Measurements from ENCODE around the gene MOV10L1. TPM values are rescaled to one million over a fixed set of nuclear protein-coding genes. Genes with fewer than 3 reads are reported as not detected.
"Not testable (repeated sequence)": the region's sequence is repeated elsewhere in the genome, so short reads cannot be mapped to it uniquely, and the experiment has no call there.

MOV10L1 gene
- total RNA-seq, 1 donor from 2014 or later: 0.12 TPM

- TF ChIP-seq, protein P1, sequence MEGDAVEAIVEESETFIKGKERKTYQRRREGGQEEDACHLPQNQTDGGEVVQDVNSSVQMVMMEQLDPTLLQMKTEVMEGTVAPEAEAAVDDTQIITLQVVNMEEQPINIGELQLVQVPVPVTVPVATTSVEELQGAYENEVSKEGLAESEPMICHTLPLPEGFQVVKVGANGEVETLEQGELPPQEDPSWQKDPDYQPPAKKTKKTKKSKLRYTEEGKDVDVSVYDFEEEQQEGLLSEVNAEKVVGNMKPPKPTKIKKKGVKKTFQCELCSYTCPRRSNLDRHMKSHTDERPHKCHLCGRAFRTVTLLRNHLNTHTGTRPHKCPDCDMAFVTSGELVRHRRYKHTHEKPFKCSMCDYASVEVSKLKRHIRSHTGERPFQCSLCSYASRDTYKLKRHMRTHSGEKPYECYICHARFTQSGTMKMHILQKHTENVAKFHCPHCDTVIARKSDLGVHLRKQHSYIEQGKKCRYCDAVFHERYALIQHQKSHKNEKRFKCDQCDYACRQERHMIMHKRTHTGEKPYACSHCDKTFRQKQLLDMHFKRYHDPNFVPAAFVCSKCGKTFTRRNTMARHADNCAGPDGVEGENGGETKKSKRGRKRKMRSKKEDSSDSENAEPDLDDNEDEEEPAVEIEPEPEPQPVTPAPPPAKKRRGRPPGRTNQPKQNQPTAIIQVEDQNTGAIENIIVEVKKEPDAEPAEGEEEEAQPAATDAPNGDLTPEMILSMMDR (conservative IDR thresholded peaks at IDR 0.05; ENCODE audit: low read depth, low read length): no peak
- no peak for DNase-seq (ENCODE audit: low read depth)
- no peak within 1 kb of the TSS for H3K4me3 ChIP-seq (ENCODE audit: low read depth, low read length)
Measured at GRCh38 chr22:50085211-50085972, 4.4 kb upstream of the MOV10L1 start, which contains the start of gene MLC1. TSS of gene MLC1 (minus strand) at chr22:50085426. CDS start at chr22:50084902, 524 bp downstream.

DNA sequence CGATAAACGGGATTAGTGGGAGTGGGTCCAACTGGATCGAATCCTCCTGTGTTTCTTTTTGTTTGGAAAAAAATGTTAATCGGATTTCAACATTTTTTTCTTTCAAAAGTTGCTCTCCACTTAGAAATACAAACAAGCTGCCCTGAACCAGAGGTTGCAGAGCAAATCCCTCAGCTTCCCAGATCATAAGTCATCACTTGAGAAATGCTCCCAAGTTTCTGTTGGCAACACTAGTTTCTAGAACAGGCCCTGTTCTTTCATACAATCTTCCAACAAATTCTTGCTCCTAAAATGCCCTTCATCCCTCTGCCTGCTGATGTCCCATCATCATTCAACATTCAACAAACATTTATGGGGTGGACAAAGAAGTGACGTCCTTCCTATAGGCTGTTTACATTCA, 3.3 kb upstream of the MOV10L1 start:
- no peak for DNase-seq (ENCODE audit: low read depth)
- TF ChIP-seq, protein P1 (conservative IDR thresholded peaks at IDR 0.05; ENCODE audit: low read depth, low read length): no peak
- no peak overlapping the region for H3K4me3 ChIP-seq (ENCODE audit: low read depth, low read length)

DNA sequence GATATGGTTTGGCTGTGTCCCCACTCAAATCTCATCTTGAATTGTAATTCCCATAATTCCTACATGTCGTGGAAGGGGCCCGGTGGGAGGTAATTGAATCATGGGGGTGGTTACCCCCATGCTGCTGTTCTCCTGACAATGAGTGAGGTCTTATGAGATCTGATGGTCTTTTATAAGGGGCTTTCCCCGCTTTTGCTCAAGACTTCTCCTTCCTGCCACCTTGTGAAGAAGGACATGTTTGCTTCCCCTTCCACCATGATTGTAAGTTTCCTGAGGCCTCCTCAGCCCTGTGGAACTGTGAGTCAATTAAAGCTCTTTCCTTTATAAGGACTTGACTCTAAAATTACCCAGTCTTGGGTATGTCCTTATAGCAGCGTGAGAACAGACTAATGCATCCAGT, 2.8 kb upstream of the MOV10L1 start:
- not testable (repeated sequence) for H3K4me3 ChIP-seq (ENCODE audit: low read depth, low read length); DNase-seq (ENCODE audit: low read depth)

GRCh38 chr22:50087646-50088045, 2.2 kb upstream of the MOV10L1 start:
- TF ChIP-seq, protein P1 (conservative IDR thresholded peaks at IDR 0.05; ENCODE audit: low read depth, low read length): no peak
- DNase-seq (ENCODE audit: low read depth): no peak
- H3K4me3 ChIP-seq (ENCODE audit: low read depth, low read length): no peak overlapping the region

DNA sequence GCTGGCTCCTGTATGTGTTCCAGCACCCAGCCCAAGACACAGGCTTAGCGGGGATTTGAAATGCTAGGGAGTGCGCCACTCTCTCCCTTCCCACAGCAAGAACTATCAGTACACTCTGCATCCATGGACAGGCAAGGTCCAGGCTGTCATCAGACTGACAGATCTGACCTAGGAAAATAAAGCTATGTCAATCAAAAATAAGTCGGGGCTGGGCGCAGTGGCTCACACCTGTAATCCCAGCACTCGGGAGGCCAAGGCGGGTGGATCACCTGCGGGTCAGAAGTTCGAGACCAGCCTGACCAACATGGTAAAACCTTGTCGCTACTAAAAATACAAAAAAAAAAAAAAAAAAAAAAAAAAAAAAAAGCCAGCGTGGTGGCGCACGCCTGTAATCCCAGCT, 1.7 kb upstream of the MOV10L1 start:
- no peak overlapping the region for H3K4me3 ChIP-seq (ENCODE audit: low read depth, low read length)
- DNase-seq (ENCODE audit: low read depth): no peak
- TF ChIP-seq, protein P1 (conservative IDR thresholded peaks at IDR 0.05; ENCODE audit: low read depth, low read length): no peak

DNA sequence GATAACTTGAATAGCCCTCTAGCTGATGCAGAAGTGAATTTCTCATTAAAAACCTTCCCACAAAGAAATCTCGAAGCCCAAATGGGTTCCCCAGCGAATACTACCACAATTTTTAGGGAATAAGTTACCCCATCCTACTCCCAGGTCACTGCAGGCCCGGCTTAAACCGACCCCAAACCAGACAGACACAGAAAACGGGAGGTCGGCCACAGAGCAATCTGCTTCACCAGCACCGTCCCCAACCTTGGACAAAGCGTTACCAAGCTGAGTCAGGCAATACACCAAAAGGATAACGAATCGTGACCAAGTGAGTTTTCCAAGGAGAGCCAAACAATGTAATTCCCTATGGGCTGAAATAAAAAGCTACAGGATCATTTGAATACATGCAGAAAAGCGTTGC, 575 bp upstream of the MOV10L1 start:
- DNase-seq (ENCODE audit: low read depth): no peak
- TF ChIP-seq, protein P1 (conservative IDR thresholded peaks at IDR 0.05; ENCODE audit: low read depth, low read length): no peak

GRCh38 chr22:50090412-50090714, 557 bp downstream of the MOV10L1 start:
- DNase-seq (ENCODE audit: low read depth): no peak
- TF ChIP-seq, protein P1 (conservative IDR thresholded peaks at IDR 0.05; ENCODE audit: low read depth, low read length): no peak
- no peak overlapping the region for H3K4me3 ChIP-seq (ENCODE audit: low read depth, low read length)

More for the DNA sequence above, 575 bp upstream of the MOV10L1 start:
- no peak overlapping the region for H3K4me3 ChIP-seq (ENCODE audit: low read depth, low read length)

All from epithelial cell of proximal tubule (primary cell).